PC-3 (cell line): ENCODE results near the gene VPS26B. TPM values are rescaled to one million over a fixed set of nuclear protein-coding genes. Genes with fewer than 3 reads are reported as not detected.

Experiments used
- ATAC-seq: fragments of 200-7000 bp; cut with Tn5 transposase; 2 replicates; pipeline ENCODE4 v1.9.1; 2020; ENCODE audit warnings: mild to moderate bottlenecking, moderate library complexity
- BruUV-seq: library from RNA; stranded (reverse); fragments of 400-500 nt; replicated peaks from 2 replicates; lab custom pipeline; 2021; lab: Mats Ljungman, UMichigan
- CTCF ChIA-PET: fragments of 300-600 bp; sonication (Branson Sonifier 250); formaldehyde crosslinking; loops from one replicate; lab custom pipeline; 2022; ENCODE audit warnings: antibody characterized with exemption; lab: Charles Lee
- POLR2A ChIA-PET: fragments of 300-600 bp; sonication (Branson Sonifier 250); formaldehyde crosslinking; loops from one replicate; lab custom pipeline; 2022; ENCODE audit warnings: antibody characterized with exemption; ENCODE audit not compliant: unreplicated experiment; lab: Charles Lee
- DNase-seq: peaks from one replicate; pipeline ENCODE4 v3.0.0-alpha.2; 2015
- H2AFZ ChIP-seq: fragments of 300-600 bp; sonication (generic); 2 replicates; pipeline ENCODE4 v1.6.0; 2016; ENCODE audit warnings: antibody characterized with exemption, low read length
- H3F3A ChIP-seq: fragments of 300-600 bp; sonication (generic); one replicate; pipeline ENCODE4 v1.6.0; 2017; ENCODE audit warnings: antibody characterized with exemption, low read length, control low read depth, mild to moderate bottlenecking; ENCODE audit not compliant: unreplicated experiment
- H3K27ac ChIP-seq: fragments of 300-600 bp; sonication (generic); 2 replicates; pipeline ENCODE4 v1.5.1; 2016; ENCODE audit warnings: mild to moderate bottlenecking, low read length
- H3K27me3 ChIP-seq: fragments of 300-600 bp; sonication (generic); 2 replicates; pipeline ENCODE4 v1.6.1; 2016; ENCODE audit warnings: low read length, mixed read lengths
- H3K36me3 ChIP-seq: fragments of 300-600 bp; sonication (generic); 2 replicates; pipeline ENCODE4 v1.6.1; 2016; ENCODE audit warnings: low read depth, mixed run types, low read length, mixed read lengths
- H3K4me1 ChIP-seq: fragments of 300-600 bp; sonication (generic); 2 replicates; pipeline ENCODE4 v1.5.1; 2016; ENCODE audit warnings: low read length; ENCODE audit not compliant: insufficient read depth
- H3K4me2 ChIP-seq: fragments of 300-600 bp; sonication (generic); 2 replicates; pipeline ENCODE4 v1.6.0; 2016; ENCODE audit warnings: low read length
- H3K4me3 ChIP-seq: fragments of 300-600 bp; sonication (generic); 2 replicates; pipeline ENCODE4 v1.5.1; 2016; ENCODE audit warnings: mild to moderate bottlenecking, low read length, mixed read lengths
- H3K79me2 ChIP-seq: fragments of 300-600 bp; sonication (generic); 2 replicates; pipeline ENCODE4 v1.6.1; 2017; ENCODE audit warnings: low read length, mixed read lengths
- H3K9ac ChIP-seq: fragments of 300-600 bp; sonication (generic); 2 replicates; pipeline ENCODE4 v1.6.0; 2016; ENCODE audit warnings: mild to moderate bottlenecking, low read length
- H3K9me2 ChIP-seq: fragments of 300-600 bp; sonication (generic); replicated peaks from 2 replicates; pipeline ENCODE4 v1.6.1; 2016; ENCODE audit warnings: mixed run types, low read length, mixed read lengths
- H3K9me3 ChIP-seq: fragments of 300-600 bp; sonication (generic); 2 replicates; pipeline ENCODE4 v1.6.1; 2016; ENCODE audit warnings: low read length, mixed read lengths
- H4K20me1 ChIP-seq: fragments of 300-600 bp; sonication (generic); 2 replicates; pipeline ENCODE4 v1.6.1; 2016; ENCODE audit warnings: low read length, mixed read lengths
- EZH2 ChIP-seq: fragments of 300-600 bp; sonication (generic); IDR thresholded peaks from one replicate; pipeline ENCODE4 v1.6.1; 2017; ENCODE audit warnings: antibody characterized with exemption, mild to moderate bottlenecking, low read length; ENCODE audit not compliant: unreplicated experiment
- EZH2phosphoT487 ChIP-seq: fragments of 300-600 bp; sonication (generic); IDR thresholded peaks from 2 replicates; pipeline ENCODE4 v1.6.1; 2018; ENCODE audit warnings: mild to moderate bottlenecking, antibody characterized with exemption, low read length, borderline replicate concordance
- intact Hi-C: fragments of 100-400 bp; cut with micrococcal nuclease; formaldehyde crosslinking; loops from 2 replicates; pipeline ENCODE4 v1.9.0; 2023
- total RNA-seq: library from RNA; depleted of rRNA; stranded (reverse); fragments of >200 nt; gene quantifications from 2 replicates; pipeline ENCODE4 v1.2.3, GENCODE V29; 2014
- TF ChIP-seq, protein P1 (sequence below): fragments of 300-600 bp; sonication (generic); conservative IDR thresholded peaks from 2 replicates; pipeline ENCODE4 v1.5.1; 2017; ENCODE audit warnings: antibody characterized with exemption, low read depth, mild to moderate bottlenecking, low read length

The VPS26B gene
- total RNA-seq, 1 experiment from 2014 or later, result 49.2 TPM

DNA sequence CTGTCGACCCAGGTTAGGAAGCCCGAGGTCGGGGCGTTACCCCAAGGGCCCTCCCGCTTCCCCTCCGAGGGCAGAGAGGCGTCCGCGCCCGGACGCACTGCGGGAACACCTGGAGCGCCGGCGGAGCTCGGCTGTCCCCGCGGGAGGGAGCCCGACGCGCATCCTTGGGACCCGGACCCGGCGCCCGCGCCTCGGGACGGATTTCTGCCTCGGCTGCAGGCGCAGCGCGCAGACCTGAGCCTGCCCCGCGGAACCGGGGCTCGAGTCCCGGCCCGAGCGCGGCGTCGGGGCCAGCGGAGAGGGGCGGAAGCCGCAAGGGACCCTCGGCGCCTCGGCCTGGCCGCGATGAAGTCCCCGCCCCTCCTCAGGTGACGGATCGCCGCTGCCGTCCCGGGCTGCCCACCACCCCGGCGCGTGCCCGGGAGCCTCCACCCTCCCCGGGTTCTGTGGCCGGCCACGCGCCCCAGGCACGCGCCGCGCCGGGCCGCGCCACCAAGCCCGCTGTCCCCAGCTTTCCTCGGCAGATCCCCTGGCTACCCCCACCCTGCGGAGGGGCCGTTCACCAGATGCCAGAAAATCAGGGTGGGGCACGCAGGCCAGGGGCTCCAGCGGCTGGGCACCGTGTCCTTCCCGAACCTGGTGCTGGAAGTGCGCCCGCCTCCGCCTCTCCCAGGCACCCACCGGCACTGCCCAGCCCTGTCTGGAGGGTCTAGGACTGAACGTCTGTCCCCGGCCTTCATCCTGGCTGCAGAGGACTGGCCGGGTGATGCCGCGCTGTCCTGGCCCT is 52.1 kb downstream of the VPS26B start:
- Histone ChIP-seq H3F3A (no peaks in the 10 kb centered on the region), H3K27ac (no peak overlapping the region), H4K20me1 (no peaks in the 10 kb centered on the region), H3K9me3 (no peaks in the 10 kb centered on the region), H3K79me2 (no peaks in the 10 kb centered on the region), H2AFZ (peak overlapping the region; percentile 48; the same call in 1 of the 2 replicates), H3K9ac (no peak overlapping the region), H3K9me2 (no peaks in the 10 kb centered on the region), H3K36me3 (no peaks in the 10 kb centered on the region), H3K4me3 (0 out of 2 replicates have a peak overlapping the region, but pooled peaks have one; percentile 31), H3K27me3 (peaks cover 86% of the 10 kb centered on the region), H3K4me1 (peaks cover 4% of the 10 kb centered on the region; the same call in 1 of the 2 replicates), H3K4me2 (no peak overlapping the region)
- TF ChIP-seq EZH2, result peak; percentile 92
- TF ChIP-seq, protein P1, sequence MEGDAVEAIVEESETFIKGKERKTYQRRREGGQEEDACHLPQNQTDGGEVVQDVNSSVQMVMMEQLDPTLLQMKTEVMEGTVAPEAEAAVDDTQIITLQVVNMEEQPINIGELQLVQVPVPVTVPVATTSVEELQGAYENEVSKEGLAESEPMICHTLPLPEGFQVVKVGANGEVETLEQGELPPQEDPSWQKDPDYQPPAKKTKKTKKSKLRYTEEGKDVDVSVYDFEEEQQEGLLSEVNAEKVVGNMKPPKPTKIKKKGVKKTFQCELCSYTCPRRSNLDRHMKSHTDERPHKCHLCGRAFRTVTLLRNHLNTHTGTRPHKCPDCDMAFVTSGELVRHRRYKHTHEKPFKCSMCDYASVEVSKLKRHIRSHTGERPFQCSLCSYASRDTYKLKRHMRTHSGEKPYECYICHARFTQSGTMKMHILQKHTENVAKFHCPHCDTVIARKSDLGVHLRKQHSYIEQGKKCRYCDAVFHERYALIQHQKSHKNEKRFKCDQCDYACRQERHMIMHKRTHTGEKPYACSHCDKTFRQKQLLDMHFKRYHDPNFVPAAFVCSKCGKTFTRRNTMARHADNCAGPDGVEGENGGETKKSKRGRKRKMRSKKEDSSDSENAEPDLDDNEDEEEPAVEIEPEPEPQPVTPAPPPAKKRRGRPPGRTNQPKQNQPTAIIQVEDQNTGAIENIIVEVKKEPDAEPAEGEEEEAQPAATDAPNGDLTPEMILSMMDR, result no peak
- TF ChIP-seq EZH2phosphoT487, result 0 out of 2 replicates have a peak, but pooled peaks have one; percentile 30
- intact Hi-C loops, result no loop called here
- no peak for DNase-seq
- no TSS peak for BruUV-seq
- POLR2A ChIA-PET, result no interaction called here
- CTCF ChIA-PET, result no interaction called here
- ATAC-seq, result peak; percentile 34

DNA sequence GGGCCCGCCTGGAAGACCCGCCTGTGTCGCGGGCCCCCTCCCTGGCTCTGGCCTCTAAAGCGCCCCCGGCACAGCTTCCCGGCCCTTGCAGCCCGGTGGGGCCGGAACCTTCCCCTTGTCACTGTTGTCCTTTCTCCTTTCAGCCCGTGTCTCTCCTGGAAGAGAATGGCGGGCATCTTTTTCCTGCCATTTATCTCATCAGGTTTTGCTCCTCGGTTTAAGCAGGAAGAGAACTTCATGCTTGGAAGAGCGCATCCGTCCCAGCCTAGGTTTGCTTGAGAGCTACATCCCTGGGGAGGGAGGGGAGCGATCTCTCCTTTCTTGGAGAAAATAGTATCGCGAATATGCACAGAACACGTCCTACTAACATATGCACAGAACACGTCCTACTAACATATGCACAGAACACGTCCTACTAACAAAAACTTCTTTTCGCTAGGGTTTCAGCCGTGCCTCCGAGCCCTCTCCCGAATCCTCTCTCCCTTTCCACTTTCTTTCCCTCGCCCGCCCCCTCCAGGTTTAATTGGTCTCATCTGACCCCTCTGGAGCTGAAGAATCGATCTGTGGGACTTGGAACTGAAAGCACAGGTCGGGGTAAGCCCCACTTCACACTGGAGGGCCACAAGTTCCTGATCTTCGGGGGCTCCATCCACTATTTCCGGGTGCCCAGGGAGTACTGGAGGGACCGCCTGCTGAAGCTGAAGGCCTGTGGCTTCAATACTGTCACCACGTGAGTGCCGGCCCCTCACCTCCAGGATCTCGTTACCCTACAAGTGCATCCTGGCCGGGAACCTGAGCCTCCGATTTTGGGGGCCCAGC is 52.9 kb downstream of the VPS26B start:
- DNase-seq (no peak), ATAC-seq (no peak)
- ChIA-PET POLR2A (no interaction called here), CTCF (no interaction called here)
- Histone ChIP-seq H3K4me1 (peaks cover 4% of the 10 kb centered on the region; the same call in 1 of the 2 replicates), H4K20me1 (no peaks in the 10 kb centered on the region), H3K27ac (no peak overlapping the region), H3K9me2 (no peaks in the 10 kb centered on the region), H3K79me2 (no peaks in the 10 kb centered on the region), H3K36me3 (no peaks in the 10 kb centered on the region), H3K9me3 (no peaks in the 10 kb centered on the region), H2AFZ (no peak overlapping the region), H3K27me3 (peaks cover 86% of the 10 kb centered on the region), H3K9ac (no peak overlapping the region), H3K4me3 (no peak overlapping the region), H3F3A (no peaks in the 10 kb centered on the region), H3K4me2 (no peak overlapping the region)
- intact Hi-C loops, result no loop called here
- no TSS peak for BruUV-seq
- TF ChIP-seq, protein P1, result no peak
- TF ChIP-seq EZH2, result no peak
- no peak for TF ChIP-seq EZH2phosphoT487
